ACHN (cell line): Measurements from ENCODE around the gene STXBP2.

Source experiments
- DNase-seq: peaks from one replicate; pipeline ENCODE4 v3.0.0-alpha.2; 2015
- in situ Hi-C: cut with HindIII; loops from 2 replicates; pipeline ENCODE4 v1.10.0; 2017; ENCODE audit warnings: low sequenced_read_pairs, low pct_ligation_motif_present, low pct_unique_long_range_greater_than_20kb

STXBP2 gene

DNA sequence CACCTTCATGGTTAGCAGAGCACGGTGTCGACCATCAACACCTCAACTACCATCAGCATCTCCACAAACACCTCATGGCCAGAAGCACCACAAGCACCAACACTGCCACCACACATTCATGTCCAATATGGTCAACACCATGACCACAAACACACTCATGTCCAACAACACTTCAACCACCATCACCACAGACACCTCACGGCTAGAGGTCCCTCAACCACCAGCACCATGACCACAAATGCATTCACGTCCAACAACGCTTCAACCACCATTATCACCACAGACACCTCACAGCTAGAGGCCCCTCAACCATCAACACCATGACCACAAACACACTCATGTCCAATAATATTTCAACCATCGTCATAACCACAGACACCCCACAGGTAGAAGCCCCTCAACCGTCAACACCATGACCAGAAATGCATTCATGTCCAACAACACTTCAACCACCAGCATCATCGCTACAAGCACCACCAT is 53.9 kb downstream of the STXBP2 start:
- DNase-seq: no peak
- in situ Hi-C loops: no loop called here

DNA sequence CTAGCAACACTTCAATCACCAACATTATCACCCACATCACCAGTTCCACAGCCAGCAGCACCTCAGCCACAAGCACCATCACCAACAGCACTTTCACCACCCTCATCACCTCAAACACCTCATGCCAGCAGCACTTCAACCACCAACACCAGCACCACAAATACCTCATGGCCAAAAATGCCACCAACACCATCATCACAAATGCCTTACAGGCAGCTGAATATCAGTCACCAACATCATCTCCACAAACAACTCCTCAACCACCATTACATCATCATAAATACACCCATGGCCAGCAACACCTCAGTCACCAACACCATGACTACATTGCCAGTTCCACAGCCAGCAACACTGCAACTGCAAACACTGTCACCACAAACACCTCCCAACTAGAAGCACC is 54.6 kb downstream of the STXBP2 start:
- in situ Hi-C loops: no loop called here
- DNase-seq: no peak

DNA sequence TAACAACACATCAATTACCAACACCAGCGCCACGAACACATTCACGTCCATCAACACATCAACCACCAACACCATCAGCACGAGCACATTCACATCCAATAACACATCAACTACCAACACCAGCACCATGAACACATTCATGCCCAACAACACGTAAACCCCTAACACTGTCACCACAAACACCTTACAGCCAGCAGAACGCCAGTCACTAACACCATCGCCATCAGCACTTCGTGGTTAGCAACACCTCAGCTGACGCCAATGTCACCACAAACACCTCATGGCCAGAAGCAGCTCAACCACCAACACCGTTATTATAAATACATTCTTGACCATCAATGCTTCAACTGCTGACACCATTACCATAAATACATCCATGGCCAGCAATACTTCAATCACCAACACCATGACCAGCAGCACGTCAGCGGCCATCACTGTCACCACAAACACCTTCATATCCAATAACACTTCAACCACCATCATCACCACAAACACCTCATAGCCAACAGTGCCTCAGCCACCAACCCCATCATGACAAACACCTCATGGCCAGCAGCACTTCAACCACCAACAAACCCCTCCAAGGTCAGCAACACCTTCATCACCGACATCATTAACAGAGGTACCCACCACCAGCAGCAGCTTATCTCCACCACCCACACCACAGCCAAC is 55.6 kb downstream of the STXBP2 start:
- no peak for DNase-seq
- in situ Hi-C loops: no loop called here

DNA sequence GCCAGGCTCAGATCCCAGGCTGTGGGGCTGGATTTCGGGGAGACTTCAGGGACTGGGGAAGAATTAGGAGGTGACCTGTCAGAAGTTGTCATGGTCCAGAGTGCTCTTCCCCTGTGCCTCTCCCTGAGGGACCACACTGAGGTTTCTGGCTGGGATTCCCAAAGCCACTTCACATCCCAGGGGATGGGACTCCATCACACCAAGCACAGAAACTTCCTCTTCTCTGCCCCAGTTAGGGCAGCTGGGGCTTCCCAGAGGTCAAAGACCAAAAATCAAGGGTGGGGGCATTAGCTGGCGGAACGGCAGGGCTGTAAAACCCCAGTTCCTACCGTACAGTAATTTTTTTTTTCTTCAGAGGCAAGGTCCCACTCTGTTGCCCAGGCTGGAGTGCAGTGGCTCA is 57.6 kb downstream of the STXBP2 start:
- in situ Hi-C loops: no loop called here
- no peak for DNase-seq
